LoVo (cell line): ENCODE measurements around the gene OR51A4.
"Not testable (repeated sequence)": the region's sequence is repeated elsewhere in the genome, so short reads cannot be mapped to it uniquely, and the experiment has no call there.

Experiments
- DNase-seq: peaks from one replicate; pipeline ENCODE4 v3.0.0-alpha.2; 2016; ENCODE audit warnings: low spot score

Gene OR51A4, protein sequence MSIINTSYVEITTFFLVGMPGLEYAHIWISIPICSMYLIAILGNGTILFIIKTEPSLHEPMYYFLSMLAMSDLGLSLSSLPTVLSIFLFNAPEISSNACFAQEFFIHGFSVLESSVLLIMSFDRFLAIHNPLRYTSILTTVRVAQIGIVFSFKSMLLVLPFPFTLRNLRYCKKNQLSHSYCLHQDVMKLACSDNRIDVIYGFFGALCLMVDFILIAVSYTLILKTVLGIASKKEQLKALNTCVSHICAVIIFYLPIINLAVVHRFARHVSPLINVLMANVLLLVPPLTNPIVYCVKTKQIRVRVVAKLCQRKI

GRCh38 chr11:4947505-4947904 lies at the start of gene OR51A4:
OR51A4 (minus strand) TSS chr11:4947605; CDS start chr11:4947100, 505 bp downstream.
- DNase-seq, result no peak

GRCh38 chr11:4994551-4994950 lies 47.1 kb upstream of the OR51A4 start, which contains the start of gene OR51L1:
OR51L1 (plus strand) TSS chr11:4994851; CDS start chr11:4998983, 4,132 bp downstream.
- no peak for DNase-seq

GRCh38 chr11:4991060-4991459 lies 43.7 kb upstream of the OR51A4 start:
- no peak for DNase-seq

DNA sequence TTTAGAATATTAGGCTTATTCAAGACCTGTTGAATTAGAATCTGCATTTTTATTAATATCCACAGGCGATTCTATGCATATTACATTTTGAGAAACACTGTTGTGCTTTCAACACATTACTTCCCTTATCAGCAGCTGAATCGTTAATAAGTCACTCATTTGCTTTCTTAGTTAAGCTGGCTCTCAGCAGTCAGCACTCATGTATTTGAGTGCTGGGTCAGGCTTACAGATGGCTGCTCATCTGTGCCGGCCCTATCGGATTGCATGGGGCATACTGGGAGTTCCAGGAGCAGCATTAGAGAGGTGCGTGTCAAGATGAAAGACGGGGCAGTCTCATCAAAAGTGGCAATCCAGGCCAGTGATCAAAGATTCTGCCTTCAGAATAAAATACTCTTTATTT lies 36.4 kb upstream of the OR51A4 start:
- DNase-seq, result no peak

GRCh38 chr11:4982678-4983077 lies 35.3 kb upstream of the OR51A4 start:
- DNase-seq, result no peak

GRCh38 chr11:4979036-4979435 lies 31.6 kb upstream of the OR51A4 start:
- DNase-seq, result no peak

DNA sequence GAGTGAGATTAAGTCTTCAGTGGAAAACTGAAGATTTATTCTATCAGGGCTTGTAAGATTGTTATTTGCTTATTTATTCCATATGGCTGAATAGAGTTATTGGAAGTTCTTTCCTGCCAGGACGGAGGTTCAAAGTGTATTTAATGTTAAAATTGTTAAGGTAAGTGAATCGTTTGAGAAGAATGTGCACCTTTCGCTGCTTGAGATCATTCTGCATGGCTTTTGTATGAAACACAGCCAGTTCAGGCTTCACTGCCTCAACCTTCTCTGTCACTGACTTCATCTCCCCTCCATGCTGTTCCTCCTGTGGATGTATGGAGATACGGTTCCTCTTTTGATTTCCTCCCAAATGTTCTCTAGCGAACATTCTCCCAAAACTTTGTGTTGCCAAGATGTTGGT lies 28.0 kb upstream of the OR51A4 start:
- DNase-seq, result no peak

- DNase-seq, result no peak
Observed at GRCh38 chr11:4962816-4963215, 15.4 kb upstream of the OR51A4 start.

- DNase-seq, result no peak
Observed at GRCh38 chr11:4960877-4961276, 13.5 kb upstream of the OR51A4 start.

DNA sequence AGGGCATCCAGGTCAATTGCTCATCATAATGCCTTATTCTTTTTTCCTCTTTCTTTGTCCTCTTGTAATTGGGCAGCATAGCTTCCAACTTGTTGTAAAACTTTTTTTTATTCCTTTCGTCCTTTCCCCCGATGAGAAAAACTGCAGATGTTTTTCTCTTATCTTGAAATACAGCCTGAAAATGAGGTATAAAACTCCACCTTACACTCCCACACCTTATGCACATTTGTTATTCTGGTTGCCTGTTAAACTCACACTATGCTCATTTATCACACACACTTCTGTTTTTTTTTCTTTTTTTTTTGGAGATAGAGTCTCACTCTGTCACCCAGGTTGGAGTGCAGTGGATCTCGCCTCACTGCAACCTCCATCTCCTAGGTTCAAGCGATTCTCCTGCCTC lies 10.0 kb upstream of the OR51A4 start:
- no peak for DNase-seq

- not testable (repeated sequence) for DNase-seq
Observed at GRCh38 chr11:4955613-4956012, 8.2 kb upstream of the OR51A4 start, which contains the start of gene OR51A2. OR51A2 (minus strand) TSS chr11:4955713; CDS start chr11:4955713, 0 bp downstream.

GRCh38 chr11:4936745-4937144 lies 10.7 kb downstream of the OR51A4 start:
- no peak for DNase-seq

DNA sequence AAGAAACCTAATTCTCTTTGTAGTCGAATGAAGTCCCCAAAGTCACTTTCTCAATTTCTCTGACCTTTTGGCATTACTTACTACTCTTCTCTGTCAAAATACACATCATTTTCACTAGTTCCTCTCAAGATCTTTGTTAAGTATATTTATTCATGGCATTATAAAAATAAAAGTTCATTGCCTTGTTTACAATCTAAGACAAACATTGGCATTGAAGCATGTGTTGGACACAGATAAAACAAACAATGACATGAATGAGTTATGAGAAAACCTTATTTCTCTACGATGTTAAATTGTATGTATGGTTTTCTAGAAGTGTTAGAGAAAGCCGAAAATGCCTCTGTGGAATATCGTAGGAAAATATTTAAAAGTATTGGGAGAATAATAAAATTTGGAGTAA lies 14.7 kb downstream of the OR51A4 start:
- no peak for DNase-seq

DNA sequence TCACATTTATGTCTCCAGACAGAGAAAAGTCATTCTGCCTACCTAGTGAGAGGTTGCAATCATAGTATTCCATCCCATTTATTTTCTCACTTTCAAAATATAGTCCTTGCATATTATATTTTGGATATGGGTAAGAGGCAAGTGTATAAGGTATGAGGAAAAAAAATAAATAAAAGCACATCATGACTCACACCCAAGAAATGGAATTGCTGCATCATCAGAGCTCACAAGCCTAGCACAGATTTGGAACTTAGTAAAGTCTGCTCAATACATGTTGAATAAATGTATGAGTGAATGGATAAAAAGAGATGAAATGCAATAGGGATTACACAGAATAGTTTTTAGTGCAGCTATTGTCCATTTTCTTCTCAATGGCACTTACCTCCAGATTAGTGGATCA lies 20.8 kb downstream of the OR51A4 start:
- no peak for DNase-seq

DNA sequence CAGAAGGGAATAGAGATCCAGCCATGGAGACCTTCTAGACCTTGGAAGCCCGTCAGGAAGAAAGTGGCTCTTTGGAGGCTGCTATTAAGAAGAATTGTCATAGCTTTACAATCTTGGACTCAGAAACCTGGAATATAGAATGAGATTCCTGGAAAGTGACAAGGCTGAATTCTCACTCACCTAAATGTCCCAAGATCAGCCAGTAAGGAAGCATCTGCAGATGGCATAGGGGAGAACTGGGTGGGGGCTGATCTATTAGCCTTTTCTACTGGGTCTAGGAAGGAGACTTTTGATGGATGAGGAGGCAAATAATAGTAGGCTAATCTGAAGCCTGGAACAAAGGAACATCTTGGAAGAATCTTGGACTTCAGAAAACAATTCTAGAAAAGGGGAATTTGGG lies 23.2 kb downstream of the OR51A4 start, which contains the start of gene OR51G1:
Gene OR51G1 (minus strand): TSS at position 101 of the 400 bp plus-strand sequence. CDS start 0 bp downstream, at position 101.
- DNase-seq, result no peak

- no peak for DNase-seq
Observed at GRCh38 chr11:4922304-4922703, 25.1 kb downstream of the OR51A4 start.

DNA sequence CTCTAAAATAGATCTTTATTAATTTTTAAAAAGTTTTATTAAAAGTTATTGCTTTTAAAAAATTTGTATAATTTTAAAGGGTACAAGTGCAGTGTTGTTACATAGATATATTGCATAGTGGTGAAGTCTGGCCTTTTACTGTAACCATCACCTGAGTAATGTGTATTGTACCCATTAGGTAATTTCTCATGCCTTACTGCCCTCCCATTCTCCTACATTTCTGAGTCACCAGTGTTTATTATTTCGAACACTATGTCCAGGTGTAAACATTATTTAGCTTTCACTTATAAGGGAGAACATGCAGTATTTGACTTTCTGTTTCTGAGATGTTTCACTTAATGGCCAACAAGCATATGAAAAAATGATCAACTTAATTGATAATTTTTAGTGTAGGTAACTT lies 25.6 kb downstream of the OR51A4 start:
- DNase-seq, result no peak

DNA sequence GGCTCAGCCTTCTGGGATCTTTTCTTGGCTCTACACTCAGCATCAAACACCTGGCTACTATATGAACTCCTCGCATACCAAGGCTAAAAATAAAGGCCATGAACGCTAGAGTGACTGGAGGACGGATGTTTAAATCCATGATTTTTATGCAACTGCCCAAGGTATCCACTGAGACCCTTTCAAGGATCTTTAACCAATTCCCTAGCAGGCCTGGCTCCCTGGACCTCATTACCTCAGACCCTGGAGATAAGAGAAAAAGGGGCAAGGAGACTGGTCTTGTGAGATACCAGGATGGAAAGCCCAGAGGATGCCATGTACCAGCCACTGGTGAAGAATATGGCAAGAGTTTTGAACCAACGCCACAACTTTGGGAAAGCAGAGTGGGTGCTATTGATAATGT lies 28.2 kb downstream of the OR51A4 start, which contains the start of gene OR51G2:
Gene OR51G2 (minus strand): TSS at position 101 of the 400 bp plus-strand sequence. CDS start 3,687 bp downstream, outside the sequence.
- no peak for DNase-seq

- DNase-seq, result no peak
Observed at GRCh38 chr11:4916581-4916980, 30.8 kb downstream of the OR51A4 start.

DNA sequence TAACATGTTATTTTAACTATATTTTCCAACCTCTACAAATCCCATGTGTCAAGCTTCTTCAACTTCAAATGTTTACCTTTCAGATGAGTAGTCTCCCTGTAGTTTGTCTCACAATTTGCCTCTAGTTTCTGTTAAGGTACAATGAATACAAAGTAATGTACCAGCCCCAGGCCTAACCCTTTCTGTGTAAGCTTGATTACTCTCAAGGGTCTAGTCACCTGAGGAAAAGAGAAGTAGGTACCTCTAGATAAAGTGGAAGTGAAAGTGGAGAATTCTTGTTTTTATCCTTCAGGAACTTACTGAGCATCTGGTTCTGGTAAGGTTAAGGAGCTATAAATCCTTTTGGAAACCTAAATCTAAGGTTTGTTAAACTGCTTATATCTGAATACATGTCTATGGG lies 43.9 kb downstream of the OR51A4 start, which contains the start of gene OR51A7:
Gene OR51A7 (plus strand): TSS at position 300 of the 400 bp plus-strand sequence. CDS start 3,587 bp downstream, outside the sequence.
- no peak for DNase-seq
